Smooth muscle cell (in vitro differentiated cells): ENCODE measurements around the gene ITM2C. TPM values are rescaled to one million over a fixed set of nuclear protein-coding genes. Genes with fewer than 3 reads are reported as not detected.

Experiments
- DNase-seq: peaks from one replicate; lab custom pipeline; 2025; ENCODE audit not compliant: unreplicated experiment; lab: John Stamatoyannopoulos, UW
- H2AFZ ChIP-seq: fragments of 200-600 bp; sonication (generic); 2 replicates; pipeline ENCODE4 v1.6.0; 2016; ENCODE audit warnings: antibody characterized with exemption, low read depth, mild to moderate bottlenecking
- H3F3A ChIP-seq: fragments of 200-600 bp; sonication (generic); 2 replicates; pipeline ENCODE4 v1.6.0; 2017; ENCODE audit warnings: antibody characterized with exemption, low read depth
- H3K27ac ChIP-seq: fragments of 200-600 bp; sonication (generic); 2 replicates; pipeline ENCODE4 v1.5.1; 2016; ENCODE audit warnings: low read depth, mild to moderate bottlenecking
- H3K27me3 ChIP-seq: fragments of 200-600 bp; sonication (generic); 2 replicates; pipeline ENCODE4 v1.6.1; 2016; ENCODE audit warnings: low read depth, mild to moderate bottlenecking
- H3K36me3 ChIP-seq: fragments of 200-600 bp; sonication (generic); 2 replicates; pipeline ENCODE4 v1.5.1; 2016; ENCODE audit warnings: low read depth
- H3K4me1 ChIP-seq: fragments of 200-600 bp; sonication (generic); 2 replicates; pipeline ENCODE4 v1.5.1; 2016; ENCODE audit warnings: low read depth
- H3K4me2 ChIP-seq: fragments of 200-600 bp; sonication (generic); 2 replicates; pipeline ENCODE4 v1.6.0; 2016; ENCODE audit warnings: mild to moderate bottlenecking
- H3K4me3 ChIP-seq: fragments of 200-600 bp; sonication (generic); 2 replicates; pipeline ENCODE4 v1.5.1; 2016; ENCODE audit warnings: mild to moderate bottlenecking
- H3K79me2 ChIP-seq: fragments of 200-600 bp; sonication (generic); 2 replicates; pipeline ENCODE4 v1.6.0; 2016; ENCODE audit warnings: low read depth, mild to moderate bottlenecking
- H3K9ac ChIP-seq: fragments of 200-600 bp; sonication (generic); 2 replicates; pipeline ENCODE4 v1.6.0; 2016; ENCODE audit warnings: low read depth
- H3K9me3 ChIP-seq: fragments of 200-600 bp; sonication (generic); replicated peaks from 2 replicates; pipeline ENCODE4 v1.5.1; 2016; ENCODE audit warnings: low read depth
- H4K20me1 ChIP-seq: fragments of 200-600 bp; sonication (generic); 2 replicates; pipeline ENCODE4 v1.6.0; 2016; ENCODE audit warnings: low read depth
- CTCF ChIP-seq: fragments of 200-600 bp; sonication (generic); IDR thresholded peaks from 2 replicates; pipeline ENCODE4 v1.5.1; 2017; ENCODE audit warnings: borderline replicate concordance, mild to moderate bottlenecking, antibody characterized with exemption; ENCODE audit not compliant: insufficient read depth, poor library complexity, severe bottlenecking
- WGBS: methylation state at CpG from one replicate; pipeline ENCODE4 v1.1.7; 2016; ENCODE audit warnings: low lambda C conversion rate; 5-methylcytosine and 5-hydroxymethylcytosine counted together
- polyA plus RNA-seq: library from polyadenylated mRNA; unstranded; fragments of >200 nt; fragmentation: Nextera tagmentation; extraction: Ambion mirVana; gene quantifications from 2 replicates; pipeline ENCODE4 v1.2.1, GENCODE V29; 2016
- total RNA-seq: library from RNA; depleted of rRNA; stranded (reverse); fragments of >200 nt; gene quantifications from 2 replicates; pipeline ENCODE4 v1.2.3, GENCODE V29; 2014

ITM2C gene
- total and polyA plus RNA-seq, 2 experiments from 2014 or later = 344 to 600 TPM

GRCh38 chr2:230861552-230862255 lies 3.0 kb upstream of the ITM2C start:
- no peak for TF ChIP-seq CTCF
- Histone ChIP-seq H3K4me3 (no peak overlapping the region), H3K4me2 (no peak overlapping the region), H3K27ac (no peak overlapping the region), H3K27me3 (no peaks in the 10 kb centered on the region), H3F3A (no peaks in the 10 kb centered on the region), H3K36me3 (no peaks in the 10 kb centered on the region), H3K79me2 (peaks cover 8% of the 10 kb centered on the region), H3K9ac (no peak overlapping the region), H3K9me3 (no peaks in the 10 kb centered on the region), H2AFZ (no peak overlapping the region), H3K4me1 (peaks cover 11% of the 10 kb centered on the region), H4K20me1 (peaks cover 7% of the 10 kb centered on the region)
- DNase-seq = no peak
- 31% methylated on average over 13 of the region's 13 CpGs for WGBS

DNA sequence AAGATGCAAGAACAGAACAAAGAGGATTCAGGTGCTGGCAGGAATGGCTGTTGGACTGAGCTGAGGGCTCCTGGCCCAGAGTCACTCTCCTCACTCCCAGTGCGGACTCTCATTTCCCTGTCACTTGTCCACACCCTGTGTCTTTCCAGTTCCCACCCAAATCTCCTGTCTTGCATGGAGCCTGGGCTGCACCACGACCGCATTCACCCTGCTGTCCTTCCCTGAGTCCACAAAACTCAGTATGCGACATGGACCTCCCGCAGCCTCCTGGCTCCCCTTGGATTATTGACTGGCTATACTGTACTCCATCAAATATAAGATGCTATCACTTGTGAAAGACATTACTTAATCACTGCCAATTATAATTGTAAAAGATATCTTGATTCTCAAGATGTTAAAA lies 2.5 kb upstream of the ITM2C start:
- Histone ChIP-seq H3K9me3 (no peaks in the 10 kb centered on the region), H3K4me3 (no peak overlapping the region), H3K27me3 (no peaks in the 10 kb centered on the region), H3K9ac (no peak overlapping the region), H3F3A (peaks cover 4% of the 10 kb centered on the region), H3K27ac (no peak overlapping the region), H3K79me2 (peaks cover 11% of the 10 kb centered on the region), H2AFZ (no peak overlapping the region), H3K4me1 (peaks cover 17% of the 10 kb centered on the region), H3K4me2 (no peak overlapping the region), H4K20me1 (peaks cover 12% of the 10 kb centered on the region), H3K36me3 (no peaks in the 10 kb centered on the region)
- WGBS = 97% methylated on average over 5 of the region's 5 CpGs
- TF ChIP-seq CTCF = no peak
- no peak for DNase-seq

- no peaks in the 10 kb centered on the region for H3K9me3 ChIP-seq
- H3K4me2 ChIP-seq = no peak overlapping the region
- no peaks in the 10 kb centered on the region for H3K36me3 ChIP-seq
- H2AFZ ChIP-seq = no peak overlapping the region
- WGBS = 83% methylated on average over 8 of the region's 8 CpGs
- no peak overlapping the region for H3K27ac ChIP-seq
- peaks cover 23% of the 10 kb centered on the region for H3K4me1 ChIP-seq
- H3K79me2 ChIP-seq = peaks cover 12% of the 10 kb centered on the region
- no peak overlapping the region for H3K9ac ChIP-seq
- peaks cover 18% of the 10 kb centered on the region for H4K20me1 ChIP-seq
- peaks cover 4% of the 10 kb centered on the region for H3F3A ChIP-seq
- no peak for TF ChIP-seq CTCF
- no peaks in the 10 kb centered on the region for H3K27me3 ChIP-seq
- DNase-seq = no peak
- no peak overlapping the region for H3K4me3 ChIP-seq
These were observed 1.7 kb upstream of the ITM2C start for GRCh38 chr2:230863031-230863430.
